ENCODE data around the gene CES3. TPM values are rescaled to one million over a fixed set of nuclear protein-coding genes. Genes with fewer than 3 reads are reported as not detected.
A peak's percentile ranks its signal among the peaks of the same experiment; 100 is the strongest.

The CES3 gene
- total RNA-seq, 3 donors from 2014 or later: 0.29 to 5.9 (median 2.1) TPM

DNA sequence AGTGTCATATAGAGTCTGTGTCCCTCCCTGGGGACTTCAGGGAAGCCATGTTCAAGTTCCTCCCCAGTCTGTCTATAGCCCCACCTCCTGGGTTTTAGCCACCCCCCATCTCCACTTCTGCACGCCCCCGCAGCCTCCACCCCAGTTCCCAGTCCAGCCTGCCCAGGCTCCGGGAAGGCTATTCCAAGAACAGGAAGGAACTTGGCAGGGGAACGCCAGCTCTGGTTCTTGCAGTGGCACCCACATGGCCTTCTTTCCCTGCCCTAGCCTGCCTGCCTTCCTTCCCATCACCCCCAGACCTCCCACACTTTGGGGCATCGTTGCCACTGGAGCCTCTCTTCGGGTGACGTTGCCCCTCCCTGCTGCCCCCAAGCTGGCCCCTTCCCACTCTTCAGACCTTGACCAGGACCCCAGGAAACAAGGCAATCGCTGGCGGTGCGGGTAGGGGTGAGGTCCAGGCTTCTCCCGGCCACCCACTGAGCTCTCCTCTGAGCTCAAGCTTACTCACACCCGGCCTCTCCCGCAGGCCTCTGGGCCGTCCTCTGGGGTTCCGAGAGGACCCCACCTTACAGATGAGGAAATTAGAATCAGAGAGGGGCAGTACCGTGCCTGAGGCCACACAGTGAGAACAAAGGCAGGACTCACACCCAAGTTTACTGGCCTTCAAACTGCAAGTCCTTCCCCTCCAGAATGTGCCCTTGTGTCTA lies 18.1 kb downstream of the CES3 start:
- Histone ChIP-seq H3K36me3 (no peaks in the 10 kb centered on the region), H3K4me3 (no peak overlapping the region), H3K27me3 (no peaks in the 10 kb centered on the region), H3K9me3 (no peaks in the 10 kb centered on the region), H3K4me1 (no peaks in the 10 kb centered on the region), H3K27ac (peak overlapping the region in 1 of 2 donors; percentile 48)
- TF ChIP-seq POLR2AphosphoS5 (IDR thresholded peaks at IDR 0.05) (no peak), CTCF (IDR thresholded peaks at IDR 0.05) (no peak), POLR2A (IDR thresholded peaks at IDR 0.05) (no peak)
- intact Hi-C loops (cut with DNase I; ENCODE audit: low total_unique reads): no loop called here
- DNase-seq (ENCODE audit: low spot score in 2 of 2): no peak

- no peak for DNase-seq (ENCODE audit: low spot score in 2 of 2)
- Histone ChIP-seq H3K27ac (no peak overlapping the region), H3K9me3 (no peaks in the 10 kb centered on the region), H3K27me3 (no peaks in the 10 kb centered on the region), H3K4me1 (no peaks in the 10 kb centered on the region), H3K4me3 (no peak overlapping the region), H3K36me3 (no peaks in the 10 kb centered on the region)
- TF ChIP-seq POLR2AphosphoS5 (IDR thresholded peaks at IDR 0.05) (no peak), CTCF (IDR thresholded peaks at IDR 0.05) (no peak), POLR2A (IDR thresholded peaks at IDR 0.05) (no peak)
- intact Hi-C loops (cut with DNase I; ENCODE audit: low total_unique reads): no loop called here
These were observed 22.0 kb downstream of the CES3 start for GRCh38 chr16:66983033-66983432.

- Histone ChIP-seq H3K36me3 (no peaks in the 10 kb centered on the region), H3K9me3 (no peaks in the 10 kb centered on the region), H3K27ac (no peak overlapping the region), H3K4me3 (no peak overlapping the region), H3K27me3 (no peaks in the 10 kb centered on the region), H3K4me1 (no peaks in the 10 kb centered on the region)
- DNase-seq (ENCODE audit: low spot score in 2 of 2): no peak
- intact Hi-C loops (cut with DNase I; ENCODE audit: low total_unique reads): no loop called here
- TF ChIP-seq CTCF (IDR thresholded peaks at IDR 0.05): no peak
- TF ChIP-seq POLR2A (IDR thresholded peaks at IDR 0.05): no peak
- no peak for TF ChIP-seq POLR2AphosphoS5 (IDR thresholded peaks at IDR 0.05)
These were observed 23.8 kb downstream of the CES3 start for GRCh38 chr16:66984892-66985311.

- H3K36me3 ChIP-seq: no peaks in the 10 kb centered on the region
- TF ChIP-seq CTCF (IDR thresholded peaks at IDR 0.05) (no peak), POLR2A (IDR thresholded peaks at IDR 0.05) (no peak), POLR2AphosphoS5 (IDR thresholded peaks at IDR 0.05) (no peak)
- intact Hi-C loops (cut with DNase I; ENCODE audit: low total_unique reads): no loop called here
These were observed 25.5 kb downstream of the CES3 start for GRCh38 chr16:66986559-66986958.

GRCh38 chr16:66988197-66988788 lies 27.2 kb downstream of the CES3 start, which contains the start of gene CES4A:
TSS of gene CES4A (plus strand) at chr16:66988589. CDS start at chr16:66988773, 184 bp downstream.
- no peaks in the 10 kb centered on the region for H3K36me3 ChIP-seq
- no peaks in the 10 kb centered on the region for H3K4me1 ChIP-seq
- intact Hi-C loops (cut with DNase I; ENCODE audit: low total_unique reads): no loop called here
- H3K9me3 ChIP-seq: no peaks in the 10 kb centered on the region
- no peak within 1 kb of the TSS for H3K4me3 ChIP-seq
- TF ChIP-seq CTCF (IDR thresholded peaks at IDR 0.05) (no peak), POLR2AphosphoS5 (IDR thresholded peaks at IDR 0.05) (no peak), POLR2A (IDR thresholded peaks at IDR 0.05) (no peak)
- H3K27ac ChIP-seq: no peak within 1 kb of the TSS
- DNase-seq (ENCODE audit: low spot score in 2 of 2): no peak
- H3K27me3 ChIP-seq: no peaks in the 10 kb centered on the region

More at GRCh38 chr16:66986559-66986958, 25.5 kb downstream of the CES3 start:
- Histone ChIP-seq H3K9me3 (no peaks in the 10 kb centered on the region), H3K4me1 (no peaks in the 10 kb centered on the region), H3K27me3 (no peaks in the 10 kb centered on the region), H3K4me3 (no peak overlapping the region), H3K27ac (no peak overlapping the region)
- DNase-seq (ENCODE audit: low spot score in 2 of 2): no peak

Measured in breast epithelium (tissue), 4 donors.